ENCODE data around the gene GRAP2.
"Not testable (repeated sequence)": the region's sequence is repeated elsewhere in the genome, so short reads cannot be mapped to it uniquely, and the experiment has no call there.

The GRAP2 gene

GRCh38 chr22:39897841-39898240, 3.0 kb upstream of the GRAP2 start:
- DNase-seq (ENCODE audit: low spot score), result no peak

GRCh38 chr22:39898997-39899396, 1.9 kb upstream of the GRAP2 start:
- no peak for DNase-seq (ENCODE audit: low spot score)

- no peak for DNase-seq (ENCODE audit: low spot score)
These were observed 772 bp downstream of the GRAP2 start for GRCh38 chr22:39901565-39902146.

- not testable (repeated sequence) for DNase-seq (ENCODE audit: low spot score)
These were observed 3.1 kb downstream of the GRAP2 start for GRCh38 chr22:39904024-39904423.

GRCh38 chr22:39904862-39905261, 4.0 kb downstream of the GRAP2 start:
- DNase-seq (ENCODE audit: low spot score), result no peak

DNA sequence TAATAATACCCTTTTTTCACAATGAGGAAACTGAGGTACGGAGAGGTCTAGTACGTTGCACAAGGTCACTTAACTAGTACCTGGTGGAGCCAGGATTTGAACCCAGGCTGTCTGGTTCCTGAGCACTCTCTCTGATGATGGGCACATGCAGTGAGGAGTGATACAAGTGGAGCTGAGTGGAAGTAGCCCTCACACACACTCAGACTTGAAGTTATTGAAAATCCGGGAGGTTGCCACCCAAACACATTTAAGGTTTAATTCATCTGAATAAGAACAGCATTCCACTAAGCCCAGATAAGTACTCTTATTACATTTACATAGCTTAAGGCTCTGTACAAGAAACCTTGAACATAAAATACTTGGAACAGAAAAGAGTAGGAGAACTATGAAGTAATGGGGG, 4.8 kb downstream of the GRAP2 start:
- no peak for DNase-seq (ENCODE audit: low spot score)

- DNase-seq (ENCODE audit: low spot score), result no peak
These were observed 5.3 kb downstream of the GRAP2 start for GRCh38 chr22:39906207-39906606.

DNA sequence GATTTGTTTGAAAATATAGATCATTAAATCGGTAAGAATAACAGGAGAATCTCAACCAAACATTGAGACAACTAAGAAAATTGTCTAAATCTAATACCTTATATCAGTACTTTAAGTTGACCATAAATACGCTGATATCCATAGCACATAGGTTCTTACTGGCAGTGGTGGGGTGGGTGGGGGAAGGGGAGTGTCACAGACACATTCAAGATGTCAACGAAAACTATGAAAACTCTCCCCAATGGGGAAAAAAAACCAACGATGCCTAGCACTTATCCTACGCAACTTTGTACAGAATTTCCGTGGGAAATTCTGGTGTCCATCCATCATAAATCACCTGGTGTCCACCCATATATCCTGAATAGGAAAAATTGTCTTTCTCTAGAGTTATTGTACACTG, 6.2 kb downstream of the GRAP2 start:
- DNase-seq (ENCODE audit: low spot score), result no peak

GRCh38 chr22:39907605-39908097, 6.8 kb downstream of the GRAP2 start:
- no peak for DNase-seq (ENCODE audit: low spot score)

DNA sequence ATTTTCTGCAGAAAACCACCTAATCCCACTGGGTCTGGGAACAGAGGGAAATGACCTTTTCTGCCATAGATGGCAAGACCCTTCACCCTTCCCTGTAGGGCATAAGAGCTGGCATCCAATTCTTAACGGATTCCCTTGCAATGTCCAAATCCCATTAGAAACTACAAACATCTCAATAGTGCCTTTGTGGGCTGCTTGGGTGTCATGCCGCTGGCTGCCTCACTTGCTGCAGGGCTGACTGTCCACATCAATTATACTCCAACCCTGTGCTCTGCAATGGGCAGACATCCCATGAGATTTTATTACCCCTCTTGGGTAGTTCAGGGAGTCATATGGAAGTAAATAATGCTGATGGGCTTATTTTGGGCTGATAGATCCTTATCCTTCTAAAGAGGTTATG, 7.3 kb downstream of the GRAP2 start:
- DNase-seq (ENCODE audit: low spot score), result no peak

DNA sequence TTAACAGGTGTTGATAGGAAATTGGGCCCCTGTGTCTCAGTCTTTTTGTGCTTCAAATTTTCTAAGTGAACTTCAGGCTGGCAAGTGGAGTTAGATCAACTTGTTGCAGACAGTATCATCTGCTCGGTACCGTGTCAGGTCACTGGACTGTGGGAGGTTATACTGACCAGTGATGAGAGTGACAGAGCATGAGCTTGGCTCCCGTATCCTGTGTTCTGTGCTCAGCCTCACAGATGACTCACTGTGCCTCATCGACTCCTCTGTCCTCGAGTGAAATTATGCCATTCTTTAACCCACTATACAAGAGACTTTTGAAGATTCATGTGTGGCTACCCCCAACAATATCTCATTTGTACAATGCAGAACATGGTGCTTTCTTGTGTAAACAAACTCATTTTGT, 7.9 kb downstream of the GRAP2 start:
- DNase-seq (ENCODE audit: low spot score), result peak; percentile 19

GRCh38 chr22:39910876-39911613, 10.2 kb downstream of the GRAP2 start:
- DNase-seq (ENCODE audit: low spot score), result no peak

DNA sequence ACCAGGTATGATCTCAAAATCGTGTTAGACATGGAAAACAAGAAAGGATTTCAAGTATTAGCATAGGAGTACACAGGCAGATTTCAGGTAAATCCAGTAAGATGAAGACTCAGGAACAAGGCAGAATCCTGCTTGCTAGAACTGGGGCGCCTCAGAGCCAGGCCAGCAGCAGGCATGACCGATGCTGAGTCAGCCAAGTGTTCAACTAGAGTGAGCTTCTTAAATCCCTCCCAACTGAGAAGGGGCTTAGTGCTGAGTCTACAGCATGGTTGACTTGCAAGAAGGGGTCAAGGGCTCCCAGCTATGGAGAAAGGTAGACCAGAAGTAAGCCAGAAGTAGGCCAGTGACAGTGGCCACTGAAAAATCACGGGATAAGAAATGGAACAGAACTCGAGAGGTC, 12.4 kb downstream of the GRAP2 start:
- no peak for DNase-seq (ENCODE audit: low spot score)

DNA sequence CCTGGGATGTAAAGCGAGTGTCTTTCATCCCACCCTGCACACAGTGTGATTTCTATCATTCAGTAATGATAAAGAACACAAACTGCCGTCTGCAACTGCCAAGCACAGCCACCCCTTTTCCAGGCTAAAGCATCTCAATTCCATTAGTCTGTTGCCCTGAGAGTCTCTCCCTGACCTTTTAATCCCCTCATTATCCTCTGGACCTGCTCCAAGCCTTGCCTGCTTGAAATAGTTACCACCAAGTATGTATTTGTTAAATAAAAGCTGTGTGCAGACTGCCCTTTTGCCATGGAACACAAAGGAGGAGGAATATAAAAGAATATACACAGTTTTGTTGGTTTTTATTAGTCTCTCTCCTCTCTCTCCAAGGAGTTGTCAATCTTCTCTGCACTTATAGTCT, 13.0 kb downstream of the GRAP2 start:
- no peak for DNase-seq (ENCODE audit: low spot score)

- DNase-seq (ENCODE audit: low spot score), result no peak
These were observed 13.7 kb downstream of the GRAP2 start for GRCh38 chr22:39914584-39914983.

DNA sequence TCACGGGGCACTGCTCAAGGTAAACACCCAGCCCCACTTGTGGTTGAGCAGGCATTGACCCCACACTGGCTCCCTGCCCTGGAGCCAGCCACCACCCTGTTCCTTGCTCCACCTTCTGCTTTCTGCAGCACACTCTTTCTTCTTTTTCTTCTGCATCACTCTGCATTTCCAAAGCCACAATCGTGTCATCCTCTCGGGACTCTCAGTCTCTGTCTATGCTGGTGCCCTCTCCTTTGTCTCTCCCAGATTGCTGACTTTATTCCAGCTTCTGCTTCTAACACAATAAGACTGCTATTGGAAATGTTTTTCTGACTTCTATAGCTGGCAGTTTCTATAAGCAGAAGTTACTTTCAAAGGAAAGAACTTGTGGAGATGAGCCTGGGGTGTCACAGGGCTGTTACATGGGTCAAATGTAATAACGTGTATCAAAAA, 14.4 kb downstream of the GRAP2 start:
- no peak for DNase-seq (ENCODE audit: low spot score)

DNA sequence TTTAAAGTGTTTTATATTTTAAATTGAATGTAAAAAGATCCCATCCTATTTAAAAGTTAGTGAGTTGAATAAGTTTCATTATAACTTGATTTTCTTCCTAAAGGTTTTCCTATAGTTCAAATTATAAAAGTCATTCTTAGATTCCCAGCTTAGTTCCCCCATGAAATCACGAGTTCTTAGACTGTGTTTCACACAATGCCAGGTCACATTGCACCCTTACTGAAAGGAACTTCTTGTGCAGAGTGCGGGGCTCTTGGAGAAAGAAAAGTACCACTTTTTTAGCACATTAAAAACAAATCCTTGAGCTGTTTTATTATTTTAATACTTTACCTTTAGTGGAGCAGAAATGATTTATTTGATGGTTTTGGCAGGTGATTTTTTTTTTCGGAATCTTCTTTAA, 15.6 kb downstream of the GRAP2 start:
- DNase-seq (ENCODE audit: low spot score), result no peak

DNA sequence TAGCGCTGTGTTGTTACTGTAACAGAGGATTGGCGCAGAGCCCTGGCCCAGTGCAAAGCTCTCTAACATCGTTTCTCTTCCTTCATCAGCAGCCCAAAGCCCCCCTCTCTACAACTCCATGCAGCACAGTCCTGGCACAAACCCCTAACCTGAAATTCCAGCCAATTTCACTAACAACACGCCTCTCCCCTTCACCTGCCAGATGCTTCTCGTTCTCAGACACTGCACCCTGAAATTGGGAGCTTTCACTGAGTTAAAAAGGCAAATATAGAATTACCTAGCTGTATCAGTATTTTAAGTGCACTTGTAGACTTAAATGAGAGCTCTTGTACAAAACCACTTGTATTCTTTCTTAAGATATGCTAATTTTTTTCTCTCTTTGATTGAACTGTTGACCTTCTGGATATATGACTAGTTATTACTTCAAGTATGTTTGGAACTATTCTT, 16.3 kb downstream of the GRAP2 start:
- DNase-seq (ENCODE audit: low spot score), result no peak

- peak; percentile 11 for DNase-seq (ENCODE audit: low spot score)
These were observed 17.1 kb downstream of the GRAP2 start for GRCh38 chr22:39917776-39918495.

- DNase-seq (ENCODE audit: low spot score), result no peak
These were observed 19.4 kb downstream of the GRAP2 start for GRCh38 chr22:39920134-39920743.

- no peak for DNase-seq (ENCODE audit: low spot score)
These were observed 22.8 kb downstream of the GRAP2 start for GRCh38 chr22:39923696-39924095.

- DNase-seq (ENCODE audit: low spot score), result no peak
These were observed 23.4 kb downstream of the GRAP2 start for GRCh38 chr22:39924286-39924685.

DNA sequence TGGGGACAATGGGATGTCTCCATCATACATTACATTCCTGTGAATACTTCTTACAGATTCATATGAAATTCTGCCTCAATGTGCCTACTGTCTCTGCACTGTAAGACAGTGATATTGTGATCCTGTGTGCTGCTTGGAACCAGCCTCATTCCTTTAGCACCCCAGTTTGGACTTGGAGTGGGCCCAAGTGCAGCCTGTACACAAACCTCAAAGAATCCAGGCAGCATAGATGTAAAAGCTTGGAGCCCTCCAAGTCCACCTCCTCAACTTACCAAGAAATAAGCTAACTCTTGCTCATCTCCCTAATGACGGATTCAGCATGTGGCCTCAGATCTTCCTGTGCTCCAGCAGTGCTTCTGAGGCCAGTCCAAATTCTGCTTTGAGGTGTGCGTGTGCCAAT, 24.4 kb downstream of the GRAP2 start:
- DNase-seq (ENCODE audit: low spot score), result no peak

Data from GM03348 (cell line).